Measurements from ENCODE around the gene FAM120B.
A peak's percentile ranks its signal among the peaks of the same experiment; 100 is the strongest.

FAM120B gene

DNA sequence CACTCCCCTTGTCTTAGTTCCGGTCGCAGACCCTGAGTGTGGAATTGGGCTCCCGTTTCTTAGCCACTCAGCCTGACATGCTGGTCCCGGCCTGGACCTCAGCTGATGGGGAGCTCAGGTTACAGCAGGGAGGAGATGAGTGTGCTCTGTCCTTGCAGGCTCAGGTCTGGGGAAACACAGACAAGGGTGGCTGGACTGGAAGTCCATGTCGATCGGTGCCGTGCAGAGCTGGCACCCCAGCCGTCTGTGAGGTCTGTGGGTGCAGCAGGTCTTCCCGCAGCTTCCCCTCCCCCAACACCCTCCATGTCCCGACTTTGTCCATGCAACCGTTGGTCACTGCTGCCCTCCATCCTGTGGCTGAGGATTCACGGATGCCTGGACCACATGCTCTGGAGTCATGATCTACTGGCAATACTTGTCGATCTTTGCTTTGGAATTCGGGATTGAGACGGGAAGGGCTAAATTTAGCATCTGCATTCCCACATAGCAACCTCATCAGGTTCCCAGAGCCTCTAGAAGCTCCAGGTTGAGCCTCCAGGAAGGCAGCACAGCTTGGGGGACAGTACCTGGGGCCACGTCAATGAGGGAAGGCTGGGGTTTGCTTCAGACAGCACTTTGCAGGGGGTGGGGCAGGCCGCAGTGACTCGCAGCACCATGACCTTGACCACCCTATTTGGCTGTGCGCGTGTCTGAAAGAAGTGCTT lies 127.7 kb downstream of the FAM120B start:
- FAIRE-seq = no peak
- TF ChIP-seq, protein P1, sequence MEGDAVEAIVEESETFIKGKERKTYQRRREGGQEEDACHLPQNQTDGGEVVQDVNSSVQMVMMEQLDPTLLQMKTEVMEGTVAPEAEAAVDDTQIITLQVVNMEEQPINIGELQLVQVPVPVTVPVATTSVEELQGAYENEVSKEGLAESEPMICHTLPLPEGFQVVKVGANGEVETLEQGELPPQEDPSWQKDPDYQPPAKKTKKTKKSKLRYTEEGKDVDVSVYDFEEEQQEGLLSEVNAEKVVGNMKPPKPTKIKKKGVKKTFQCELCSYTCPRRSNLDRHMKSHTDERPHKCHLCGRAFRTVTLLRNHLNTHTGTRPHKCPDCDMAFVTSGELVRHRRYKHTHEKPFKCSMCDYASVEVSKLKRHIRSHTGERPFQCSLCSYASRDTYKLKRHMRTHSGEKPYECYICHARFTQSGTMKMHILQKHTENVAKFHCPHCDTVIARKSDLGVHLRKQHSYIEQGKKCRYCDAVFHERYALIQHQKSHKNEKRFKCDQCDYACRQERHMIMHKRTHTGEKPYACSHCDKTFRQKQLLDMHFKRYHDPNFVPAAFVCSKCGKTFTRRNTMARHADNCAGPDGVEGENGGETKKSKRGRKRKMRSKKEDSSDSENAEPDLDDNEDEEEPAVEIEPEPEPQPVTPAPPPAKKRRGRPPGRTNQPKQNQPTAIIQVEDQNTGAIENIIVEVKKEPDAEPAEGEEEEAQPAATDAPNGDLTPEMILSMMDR (IDR thresholded peaks at IDR 0.05; ENCODE audit: insufficient read depth, missing control alignments) = no peak
- no peak for DNase-seq (ENCODE audit: insufficient read length, low spot score)

DNA sequence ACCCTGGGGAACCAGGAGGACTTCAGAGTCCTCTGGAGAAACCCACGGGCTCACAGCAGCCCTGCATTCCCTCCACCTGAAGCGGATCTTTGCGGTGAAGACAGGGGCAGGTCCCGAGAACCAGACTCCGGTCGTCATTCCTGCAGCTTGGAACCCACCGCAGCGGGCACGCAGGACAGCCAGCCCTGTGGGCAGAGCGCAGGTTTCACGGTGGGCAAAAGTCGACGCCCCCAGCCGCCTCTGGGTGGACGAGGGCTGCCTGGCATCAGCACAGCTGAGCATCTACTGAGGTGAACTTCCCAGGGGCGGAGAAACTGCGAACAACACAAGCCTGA lies 128.2 kb downstream of the FAM120B start:
- no peak for DNase-seq (ENCODE audit: insufficient read length, low spot score)
- TF ChIP-seq, protein P1 (IDR thresholded peaks at IDR 0.05; ENCODE audit: insufficient read depth, missing control alignments) = no peak
- no peak for FAIRE-seq

DNA sequence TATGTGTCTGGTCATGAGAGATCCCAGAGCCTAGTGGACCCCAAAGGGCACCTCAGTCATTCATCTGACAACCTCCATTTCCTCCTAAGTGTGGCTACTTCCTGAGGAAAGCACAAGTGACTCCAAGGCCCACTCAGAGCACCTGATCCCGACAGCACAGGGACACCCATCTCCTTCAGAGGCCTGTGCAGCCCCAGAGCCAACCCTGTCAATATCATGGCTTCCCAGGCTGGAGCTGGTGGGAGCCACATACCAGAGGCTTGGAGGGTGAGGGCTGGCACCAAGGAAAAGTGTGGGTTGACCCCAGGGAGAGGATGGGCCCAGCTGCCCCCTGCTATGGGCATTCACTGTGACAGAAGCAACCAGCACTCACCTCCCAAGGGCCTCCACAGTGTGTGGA lies 129.2 kb downstream of the FAM120B start:
- FAIRE-seq (no peak), DNase-seq (ENCODE audit: insufficient read length, low spot score) (no peak)
- TF ChIP-seq, protein P1 (IDR thresholded peaks at IDR 0.05; ENCODE audit: insufficient read depth, missing control alignments) = no peak

DNA sequence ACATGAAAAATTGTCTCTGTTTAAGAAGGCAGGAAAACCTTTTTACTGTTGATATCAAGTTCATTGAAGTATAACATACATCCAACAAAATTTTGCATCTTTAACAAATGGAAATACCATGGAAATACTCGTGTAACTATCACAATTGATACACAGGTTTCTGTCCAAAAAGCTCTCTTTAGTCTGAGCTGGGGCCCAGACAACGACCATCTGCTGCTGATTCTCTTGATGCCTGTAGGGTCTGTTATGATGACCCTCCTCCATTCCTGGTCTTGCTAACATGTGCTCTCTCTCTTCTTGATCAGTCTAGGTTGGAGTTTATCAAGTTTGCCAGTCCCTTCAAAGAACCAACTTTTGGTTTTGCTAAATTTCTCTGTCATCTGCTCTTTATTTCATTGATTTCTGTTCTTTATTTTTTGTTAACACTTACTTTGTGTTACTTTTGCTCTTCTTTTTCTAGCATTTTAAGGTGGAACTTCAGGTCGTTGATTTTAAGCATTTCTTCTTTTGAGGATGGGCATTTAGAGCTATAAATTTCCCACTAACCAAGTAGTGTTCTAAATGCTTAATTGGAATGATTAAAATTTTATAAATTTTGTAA lies 129.8 kb downstream of the FAM120B start:
- DNase-seq (ENCODE audit: insufficient read length, low spot score) (no peak), FAIRE-seq (peak; percentile 44)
- TF ChIP-seq, protein P1 (IDR thresholded peaks at IDR 0.05; ENCODE audit: insufficient read depth, missing control alignments) = no peak

DNA sequence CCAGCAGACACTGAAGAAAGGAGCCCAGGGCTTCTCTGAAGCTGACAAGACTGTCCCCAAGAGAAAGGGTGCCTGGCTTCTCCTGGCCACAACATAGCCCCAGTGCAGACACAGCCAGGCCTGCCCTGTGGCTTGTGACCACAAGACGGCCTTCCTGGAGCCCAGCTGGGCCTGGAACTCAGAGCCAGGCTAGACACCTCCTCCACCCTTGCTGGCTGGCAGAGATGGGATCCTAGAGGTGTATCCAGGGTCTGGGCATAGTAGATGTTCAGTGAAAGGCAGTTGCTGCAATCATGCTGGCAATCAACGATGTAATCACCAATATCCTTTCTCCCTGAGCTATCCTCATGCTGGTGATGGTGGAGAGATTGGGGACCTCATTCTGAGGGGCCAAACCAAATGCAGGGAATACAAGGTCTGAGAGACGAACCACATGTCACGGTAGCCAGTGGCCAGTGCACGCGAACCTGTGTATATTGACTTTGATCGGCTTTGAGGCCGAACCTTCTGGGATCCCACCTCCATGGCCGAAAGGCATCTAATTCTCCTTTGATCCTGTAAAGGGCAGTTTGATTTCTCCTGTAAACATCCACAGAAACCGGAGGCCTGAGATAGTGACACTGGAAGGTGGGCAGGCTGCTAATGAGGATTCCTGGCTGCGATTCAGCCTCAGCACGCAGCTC lies 131.3 kb downstream of the FAM120B start:
- DNase-seq (ENCODE audit: insufficient read length, low spot score) (no peak), FAIRE-seq (peak; percentile 46)
- TF ChIP-seq, protein P1 (IDR thresholded peaks at IDR 0.05; ENCODE audit: insufficient read depth, missing control alignments) = no peak

DNA sequence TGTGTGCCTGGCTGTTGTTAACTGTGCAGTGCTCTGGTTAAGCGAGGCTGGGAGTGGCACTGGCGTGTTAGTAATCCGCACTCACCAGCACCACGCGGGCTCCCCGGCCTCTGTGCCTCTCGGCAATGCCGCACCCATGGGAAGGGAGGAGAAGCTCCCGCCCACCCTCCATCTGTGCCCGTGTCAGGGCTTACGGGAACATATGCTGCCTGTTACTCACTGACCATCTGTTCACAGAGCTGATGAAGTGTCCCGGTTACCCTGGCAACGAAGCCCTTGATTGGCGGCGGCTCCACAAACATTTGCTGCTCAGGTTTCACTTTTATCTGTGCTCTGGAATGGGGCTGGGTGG lies 131.8 kb downstream of the FAM120B start:
- DNase-seq (ENCODE audit: insufficient read length, low spot score) (peak; percentile 94), FAIRE-seq (peak; percentile 95)
- TF ChIP-seq, protein P1 (IDR thresholded peaks at IDR 0.05; ENCODE audit: insufficient read depth, missing control alignments) = no peak

DNA sequence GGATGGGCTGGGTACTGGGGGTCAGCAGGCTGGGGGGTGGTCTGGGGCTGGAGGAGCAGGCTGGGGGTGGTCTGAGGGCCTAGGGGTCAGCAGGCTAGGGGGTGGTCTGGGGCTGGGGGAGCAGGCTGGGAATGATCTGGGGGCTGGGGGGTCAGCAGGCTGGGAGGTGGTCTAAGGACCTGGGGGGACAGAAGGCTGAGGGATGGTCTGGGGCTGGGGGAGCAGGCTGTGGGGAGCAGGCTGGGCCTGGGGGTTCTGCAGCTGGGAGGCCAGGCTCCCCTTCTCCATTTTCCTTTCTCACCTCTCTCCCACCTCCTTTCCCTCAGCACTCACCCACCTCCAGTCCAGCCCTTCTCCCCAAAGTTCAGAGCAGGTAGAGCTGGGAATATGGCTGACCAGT lies 132.3 kb downstream of the FAM120B start:
- DNase-seq (ENCODE audit: insufficient read length, low spot score) (no peak), FAIRE-seq (no peak)
- TF ChIP-seq, protein P1 (IDR thresholded peaks at IDR 0.05; ENCODE audit: insufficient read depth, missing control alignments) = no peak

Data from D721Med (cell line).